ENCODE results near the gene RPH3AL.

The RPH3AL gene

GRCh38 chr17:337022-337420 is 15.6 kb downstream of the RPH3AL start:
- in situ Hi-C loops (cut with MboI; ENCODE audit: low sequenced_read_pairs): no loop called here

GRCh38 chr17:336110-337021 is 16.2 kb downstream of the RPH3AL start:
- in situ Hi-C loops (cut with MboI; ENCODE audit: low sequenced_read_pairs): no loop called here

- in situ Hi-C loops (cut with MboI; ENCODE audit: low sequenced_read_pairs): no loop called here
These were observed 16.9 kb downstream of the RPH3AL start for GRCh38 chr17:335691-336090.

- in situ Hi-C loops (cut with MboI; ENCODE audit: low sequenced_read_pairs): no loop called here
These were observed 17.6 kb downstream of the RPH3AL start for GRCh38 chr17:334974-335481.

- in situ Hi-C loops (cut with MboI; ENCODE audit: low sequenced_read_pairs): no loop called here
These were observed 18.8 kb downstream of the RPH3AL start for GRCh38 chr17:333626-334396.

GRCh38 chr17:332558-333322 is 19.9 kb downstream of the RPH3AL start:
- in situ Hi-C loops (cut with MboI; ENCODE audit: low sequenced_read_pairs): no loop called here

- in situ Hi-C loops (cut with MboI; ENCODE audit: low sequenced_read_pairs): no loop called here
These were observed 20.6 kb downstream of the RPH3AL start for GRCh38 chr17:332023-332422.

GRCh38 chr17:330993-331701 is 21.5 kb downstream of the RPH3AL start:
- in situ Hi-C loops (cut with MboI; ENCODE audit: low sequenced_read_pairs): no loop called here

GRCh38 chr17:329784-330420 is 22.7 kb downstream of the RPH3AL start:
- in situ Hi-C loops (cut with MboI; ENCODE audit: low sequenced_read_pairs): no loop called here

- in situ Hi-C loops (cut with MboI; ENCODE audit: low sequenced_read_pairs): no loop called here
These were observed 24.6 kb downstream of the RPH3AL start for GRCh38 chr17:327971-328370.

- in situ Hi-C loops (cut with MboI; ENCODE audit: low sequenced_read_pairs): no loop called here
These were observed 25.3 kb downstream of the RPH3AL start for GRCh38 chr17:327296-327695.

- in situ Hi-C loops (cut with MboI; ENCODE audit: low sequenced_read_pairs): no loop called here
These were observed 26.5 kb downstream of the RPH3AL start for GRCh38 chr17:326010-326621.

GRCh38 chr17:325270-326009 is 27.2 kb downstream of the RPH3AL start:
- in situ Hi-C loops (cut with MboI; ENCODE audit: low sequenced_read_pairs): no loop called here

- in situ Hi-C loops (cut with MboI; ENCODE audit: low sequenced_read_pairs): no loop called here
These were observed 28.7 kb downstream of the RPH3AL start for GRCh38 chr17:323721-324571.

- in situ Hi-C loops (cut with MboI; ENCODE audit: low sequenced_read_pairs): no loop called here
These were observed 29.4 kb downstream of the RPH3AL start for GRCh38 chr17:323181-323580.

- in situ Hi-C loops (cut with MboI; ENCODE audit: low sequenced_read_pairs): no loop called here
These were observed 30.4 kb downstream of the RPH3AL start for GRCh38 chr17:322006-322780.

- in situ Hi-C loops (cut with MboI; ENCODE audit: low sequenced_read_pairs): no loop called here
These were observed 31.1 kb downstream of the RPH3AL start for GRCh38 chr17:321386-321941.

All from HL-60/S4 (cell line).